K562 (cell line): ENCODE results near the gene DCXR. TPM values are rescaled to one million over a fixed set of nuclear protein-coding genes. Genes with fewer than 3 reads are reported as not detected.

ENCODE experiments used
- ATAC-seq: fragments of 200-7000 bp; cut with Tn5 transposase; 3 replicates; pipeline ENCODE4 v1.9.1; 2020; ENCODE audit warnings: moderate library complexity
- BruUV-seq: library from RNA; stranded (reverse); fragments of 400-500 nt; replicated peaks from 2 replicates; lab custom pipeline; 2021; lab: Mats Ljungman, UMichigan
- CTCF ChIA-PET: fragments of 300-600 bp; formaldehyde crosslinking; extraction: SDS; loops from one replicate; lab custom pipeline; 2021; ENCODE audit warnings: low intra/inter-chr PET ratio; lab: Yijun Ruan, JAX
- POLR2A ChIA-PET: fragments of 300-600, 350-650 bp; sonication (Branson Sonifier 250); formaldehyde crosslinking; extraction: SDS; loops from one replicate; lab custom pipeline; 2021; ENCODE audit warnings: antibody characterized with exemption, inconsistent platforms; lab: Yijun Ruan, JAX
- DNase-seq, 4 experiments: peaks; one replicate each; pipeline versions ENCODE4 v3.0.0 to v3.0.0-alpha.2; 2011 to 2018; ENCODE audit warnings: low spot score in 3 of 4, mixed read lengths in 3 of 4; ENCODE audit errors: extremely low read depth in 1 of 4
- FAIRE-seq: peaks from 2 replicates; lab custom pipeline; 2011; peaks lifted over from hg19 to GRCh38; lab: Jason Lieb, UNC
- H2AFZ ChIP-seq: 2 replicates; pipeline ENCODE4 v1.6.0; 2011; ENCODE audit warnings: low read depth, low read length, control low read depth, inconsistent platforms
- H3K27ac ChIP-seq: fragments of 200-600 bp; 3 replicates; pipeline ENCODE4 v1.8.0; 2011; ENCODE audit warnings: low read depth, mild to moderate bottlenecking, control low read depth, inconsistent platforms, low read length, moderate library complexity, mixed read lengths; ENCODE audit errors: extremely low read depth
- H3K27me3 ChIP-seq, 2 experiments: fragments of 300-600 bp in 1 of 2; 2 replicates in 1 of 2; 3 replicates in 1 of 2; pipeline versions ENCODE4 v1.6.0 to v1.8.0; 2011; ENCODE audit warnings: inconsistent platforms in 2 of 2, low read length in 2 of 2, mild to moderate bottlenecking in 1 of 2, mixed read lengths in 1 of 2, moderate library complexity in 1 of 2; ENCODE audit not compliant: control insufficient read depth in 2 of 2, insufficient read depth in 2 of 2
- H3K36me3 ChIP-seq: fragments of 300-600 bp; 3 replicates; pipeline ENCODE4 v1.8.0; 2011; ENCODE audit warnings: mild to moderate bottlenecking, low read length, inconsistent platforms; ENCODE audit not compliant: control insufficient read depth, insufficient read depth
- H3K4me1 ChIP-seq, 2 experiments: fragments of 200-600 bp in 1 of 2; replicated peaks in 1 of 2; 2 replicates in 1 of 2; 3 replicates in 1 of 2; pipeline versions ENCODE4 v1.5.1 to v1.8.0; 2011; ENCODE audit warnings: inconsistent platforms in 2 of 2, low read length in 2 of 2, mild to moderate bottlenecking in 1 of 2, mixed read lengths in 1 of 2, moderate library complexity in 1 of 2; ENCODE audit not compliant: control insufficient read depth in 2 of 2, insufficient read depth in 2 of 2
- H3K4me2 ChIP-seq: 2 replicates; pipeline ENCODE4 v1.6.1; 2011; ENCODE audit warnings: low read length, control low read depth, inconsistent platforms, mixed read lengths; ENCODE audit not compliant: insufficient read depth
- H3K4me3 ChIP-seq: fragments of 200-600 bp; sonication (generic), shearing (Covaris generic); 2 replicates; pipeline ENCODE4 v1.5.1; 2016; ENCODE audit warnings: control low read depth, inconsistent platforms
- H3K79me2 ChIP-seq: fragments of 200-600 bp; 3 replicates; pipeline ENCODE4 v1.8.0; 2011; ENCODE audit warnings: low read length, inconsistent platforms; ENCODE audit not compliant: control insufficient read depth, insufficient read depth
- H3K9ac ChIP-seq, 2 experiments: 2 replicates each; pipeline versions ENCODE4 v1.6.0 to v1.6.1; 2011; ENCODE audit warnings: low read depth in 2 of 2, low read length in 2 of 2, control low read depth in 1 of 2, inconsistent platforms in 1 of 2, mild to moderate bottlenecking in 1 of 2, mixed read lengths in 1 of 2; ENCODE audit not compliant: insufficient read depth in 1 of 2
- H3K9me1 ChIP-seq: one replicate; pipeline ENCODE4 v1.6.0; 2011; ENCODE audit warnings: inconsistent platforms, mild to moderate bottlenecking, low read length, moderate library complexity; ENCODE audit not compliant: control insufficient read depth, insufficient read depth
- H3K9me3 ChIP-seq: replicated peaks from 2 replicates; pipeline ENCODE4 v1.5.1; 2011; ENCODE audit warnings: low read depth, low read length, inconsistent platforms; ENCODE audit not compliant: control insufficient read depth, insufficient read depth
- H4K20me1 ChIP-seq: replicated peaks from 2 replicates; pipeline ENCODE4 v1.6.1; 2011; ENCODE audit warnings: low read length, inconsistent platforms, mixed read lengths; ENCODE audit not compliant: control insufficient read depth, insufficient read depth
- MECOM ChIP-seq: fragments of 250-450 bp; sonication (Bioruptor Pico); IDR thresholded peaks from 2 replicates; pipeline ENCODE4 v1.8.0; 2022; ENCODE audit warnings: inconsistent platforms
- POLR2G ChIP-seq: fragments of 200-400 bp; formaldehyde crosslinking; IDR thresholded peaks from 2 replicates; pipeline ENCODE4 v1.6.1; 2017; ENCODE audit warnings: low read depth, mild to moderate bottlenecking, antibody characterized with exemption, low read length, moderate library complexity
- ZBTB33 ChIP-seq: sonication (generic); formaldehyde crosslinking; IDR thresholded peaks from 2 replicates; pipeline ENCODE4 v1.8.1; 2023; ENCODE audit warnings: mild to moderate bottlenecking, missing genetic modification reagents
- WGBS: fragments of 100-300 bp; shearing (Covaris generic); methylation state at CpG from one replicate; pipeline ENCODE4 v1.1.6; 2016; ENCODE audit warnings: low coverage, mixed read lengths; ENCODE audit not compliant: insufficient coverage; ENCODE audit errors: missing lambda C conversion rate; 5-methylcytosine and 5-hydroxymethylcytosine counted together
- in situ Hi-C: fragments of 300-500 bp; cut with MboI; formaldehyde crosslinking; loops from 4 replicates; pipeline ENCODE4 v1.15.0; 2018; ENCODE audit warnings: inconsistent platforms, mixed read lengths
- intact Hi-C: fragments of 100-400 bp; cut with micrococcal nuclease; formaldehyde crosslinking; loops from 2 replicates; pipeline ENCODE4 v1.14.2; 2022
- polyA plus RNA-seq, 8 experiments: library from polyadenylated mRNA; depleted of rRNA in 4 of 8; stranded (reverse) in 5 of 8; unstranded in 3 of 8; fragments of >200 nt; fragmentation: Nextera tagmentation in 2 of 8; fragmentation: Illumina TruSeq in 1 of 8; extraction: Ambion mirVana in 2 of 8; extraction: Trizol in 1 of 8; gene quantifications; 2 replicates each; pipeline versions ENCODE4 v1.2.1 to v1.2.3, GENCODE V29; 2011 to 2014; ENCODE audit warnings: inconsistent platforms in 1 of 8, missing spikeins in 1 of 8
- total RNA-seq, 7 experiments: library from RNA; depleted of rRNA in 6 of 7; stranded (reverse); fragments of >200 nt in 6 of 7; fragmentation: Illumina TruSeq in 2 of 7; extraction: Trizol in 2 of 7; gene quantifications; 2 replicates each; pipeline versions ENCODE4 v1.2.1 to v1.2.3, GENCODE V29; 2011 to 2021; ENCODE audit warnings: low replicate concordance in 1 of 7

Gene DCXR
- total and polyA plus RNA-seq, 9 of the 15 experiments (the other 6 are each of a cell fraction or from before 2014, with no cell fraction given) = 21.3 to 274 (median 156) TPM

DNA sequence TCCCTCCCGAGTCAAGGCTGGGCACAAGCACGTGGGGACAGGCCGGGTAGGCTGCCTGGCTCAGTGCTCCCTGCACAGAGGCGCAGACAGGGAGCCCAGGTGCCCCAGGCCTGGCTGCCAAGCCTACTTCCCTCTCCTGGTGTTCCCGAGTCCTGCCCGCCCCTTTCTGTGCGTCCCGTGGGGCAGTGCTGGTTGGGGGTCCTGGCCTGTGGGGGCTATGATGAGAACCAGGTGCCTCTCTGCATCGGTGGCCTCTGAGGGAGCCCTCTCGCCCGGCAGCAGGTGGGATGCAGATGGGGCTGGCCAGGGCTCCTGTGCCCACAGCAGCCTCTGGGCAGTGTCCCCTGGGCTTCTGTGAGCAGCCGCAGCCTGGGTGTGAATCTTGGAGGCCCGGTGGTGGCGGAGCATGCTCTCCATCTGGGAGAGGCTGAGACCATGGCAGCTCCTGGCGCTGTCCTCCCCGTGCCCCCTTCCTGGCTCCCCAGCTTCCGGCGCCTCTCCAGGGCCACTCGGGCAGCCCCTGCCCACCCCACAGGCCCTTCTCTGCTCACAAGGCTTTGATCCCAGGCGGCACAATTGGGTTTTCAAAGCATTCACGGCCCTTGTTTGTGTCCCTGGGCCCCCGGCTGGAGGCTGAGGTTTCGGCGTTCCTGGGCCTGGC, 22.1 kb downstream of the DCXR start:
- Histone ChIP-seq H3K9me3 (no peaks in the 10 kb centered on the region), H3K4me1 (peaks cover 5 to 94% of the 10 kb centered on the region in 2 experiments; a peak in 3 of 5 replicates), H3K27me3 (no peaks in the 10 kb centered on the region), H3K79me2 (peaks cover 5% of the 10 kb centered on the region), H4K20me1 (peaks cover 6% of the 10 kb centered on the region; the same call in 1 of the 2 replicates)
- in situ Hi-C loops = no loop called here
- WGBS = 64% methylated on average over 24 of the region's 24 CpGs
- DNase-seq = no peak
- no peak for TF ChIP-seq MECOM (CRISPR knock-in tag)
- peak; percentile 42; the same call in 1 of the 2 replicates for TF ChIP-seq ZBTB33 (CRISPR knock-in tag)
- peak; percentile 33; the same call in 1 of the 2 replicates for TF ChIP-seq POLR2G
- TF ChIP-seq, all 486 proteins: peak for 2
- Histone ChIP-seq H3K27ac (no peak overlapping the region), H3K4me2 (no peak overlapping the region), H3K36me3 (peaks cover 23% of the 10 kb centered on the region; the same call in 1 of the 3 replicates), H3K9ac (peak overlapping the region in 1 of 2 experiments; percentile 48; a peak in 2 of 4 replicates), H3K4me3 (no peak overlapping the region), H2AFZ (no peak overlapping the region), H3K9me1 (no peaks in the 10 kb centered on the region)
- FAIRE-seq = no peak
- no TSS peak for BruUV-seq
- CTCF ChIA-PET = no interaction called here
- POLR2A ChIA-PET = no interaction called here
- ATAC-seq = no peak
- intact Hi-C loops = no loop called here
